Effector memory CD8-positive, alpha-beta T cell (primary cell): Measurements from ENCODE around the gene BHMT2.

Experiments
- ATAC-seq: fragments of 150-1000 bp; cut with Tn5 transposase; replicated peaks from 2 replicates; pipeline ENCODE4 v1.10.0; 2021; ENCODE audit warnings: mild to moderate bottlenecking, moderate library complexity
- DNase-seq, 3 experiments: peaks; one replicate each; pipeline ENCODE4 v3.0.0; 2021
- H3K27ac Mint-ChIP-seq, 2 donors: one replicate each; pipeline ENCODE4 v1.8.0; 2022; ENCODE audit warnings: mild to moderate bottlenecking in 2 of 2, mixed read lengths in 2 of 2, moderate library complexity in 2 of 2
- H3K27me3 Mint-ChIP-seq, 2 donors: one replicate each; pipeline ENCODE4 v1.8.0; 2022; ENCODE audit warnings: mixed read lengths in 2 of 2
- H3K36me3 Mint-ChIP-seq: one replicate; pipeline ENCODE4 v1.8.0; 2022; ENCODE audit warnings: mild to moderate bottlenecking, moderate library complexity, mixed read lengths; ENCODE audit not compliant: insufficient read depth
- H3K4me1 Mint-ChIP-seq, 2 donors: one replicate each; pipeline ENCODE4 v1.8.0; 2022; ENCODE audit warnings: low read depth in 2 of 2, mixed read lengths in 2 of 2
- H3K4me3 Mint-ChIP-seq, 2 donors: one replicate each; pipeline ENCODE4 v1.8.0; 2022; ENCODE audit warnings: mild to moderate bottlenecking in 2 of 2, mixed read lengths in 2 of 2, moderate library complexity in 2 of 2
- H3K9me3 Mint-ChIP-seq, 2 donors: one replicate each; pipeline ENCODE4 v1.8.0; 2022; ENCODE audit warnings: mixed read lengths in 2 of 2

BHMT2 gene

DNA sequence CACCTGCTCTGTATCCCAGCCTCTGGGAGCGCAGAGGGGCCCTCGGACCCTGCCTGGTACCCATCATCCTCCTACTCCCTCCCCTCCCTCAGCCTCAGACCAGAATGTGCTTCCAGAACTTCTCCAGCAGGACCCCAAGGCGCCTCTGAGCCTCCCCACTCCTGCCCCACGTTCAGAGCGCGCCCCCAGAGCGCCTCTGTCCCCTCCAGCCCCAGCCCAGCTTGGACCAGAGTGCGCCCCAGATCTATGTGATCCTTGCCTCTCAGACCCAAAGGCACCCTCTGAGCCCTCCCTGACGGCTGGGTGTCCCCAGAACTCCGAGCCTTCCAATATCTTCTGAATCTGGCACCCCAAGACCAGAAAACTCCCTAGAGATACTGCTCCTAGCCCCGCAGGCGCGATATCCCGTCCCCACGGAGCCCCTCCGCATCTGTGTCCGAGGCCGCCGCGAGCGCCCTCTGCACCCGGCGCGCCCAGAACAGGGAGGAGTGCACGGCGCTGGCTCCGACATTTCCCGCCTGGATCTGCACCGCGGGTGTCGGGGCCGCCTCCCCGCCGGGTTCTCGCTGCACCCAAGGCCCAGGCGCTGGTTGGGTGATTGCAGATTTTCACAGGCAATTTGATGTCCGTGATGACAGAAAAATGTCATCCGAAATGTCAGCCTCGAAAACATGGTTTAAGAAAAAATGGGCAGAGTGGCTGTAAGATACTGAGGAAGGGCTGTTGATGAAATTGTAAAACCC lies 42.6 kb downstream of the BHMT2 start:
- peaks cover 0 to 2% of the 10 kb centered on the region in 2 donors for H3K4me1 Mint-ChIP-seq
- no peak overlapping the region for H3K4me3 Mint-ChIP-seq
- no peak for ATAC-seq
- H3K27ac Mint-ChIP-seq: no peak overlapping the region
- no peaks in the 10 kb centered on the region for H3K9me3 Mint-ChIP-seq
- no peak for DNase-seq
- no peaks in the 10 kb centered on the region for H3K36me3 Mint-ChIP-seq
- peaks cover 55 to 65% of the 10 kb centered on the region in 2 donors for H3K27me3 Mint-ChIP-seq

GRCh38 chr5:79112703-79113058 lies 43.1 kb downstream of the BHMT2 start:
- Mint-ChIP-seq H3K27ac (no peak overlapping the region), H3K36me3 (no peaks in the 10 kb centered on the region), H3K4me1 (peaks cover 0 to 2% of the 10 kb centered on the region in 2 donors), H3K4me3 (no peak overlapping the region), H3K9me3 (no peaks in the 10 kb centered on the region), H3K27me3 (peaks cover 50 to 60% of the 10 kb centered on the region in 2 donors)
- ATAC-seq (no peak), DNase-seq (no peak)

DNA sequence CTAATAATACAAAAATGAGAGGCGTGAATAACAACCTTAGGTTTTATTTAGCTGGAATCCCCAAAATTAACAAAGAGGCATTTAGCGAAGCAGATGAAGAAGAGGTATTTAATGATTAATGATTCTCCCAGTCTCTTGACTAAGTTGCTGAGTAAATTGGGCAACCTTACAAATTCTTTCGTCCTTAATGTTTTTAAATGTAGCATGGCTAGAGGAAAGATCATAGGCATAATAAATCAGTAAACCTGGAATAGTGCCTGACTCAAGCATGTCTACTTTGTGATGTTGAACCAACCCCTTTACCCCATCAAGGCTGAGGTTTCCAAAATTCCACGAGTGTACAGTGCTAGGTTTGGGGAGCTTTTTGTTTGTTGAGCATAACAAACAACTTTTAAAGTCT lies 49.9 kb downstream of the BHMT2 start:
- Mint-ChIP-seq H3K27me3 (peaks cover 15 to 17% of the 10 kb centered on the region in 2 donors), H3K27ac (no peak overlapping the region), H3K9me3 (no peaks in the 10 kb centered on the region), H3K4me1 (no peaks in the 10 kb centered on the region), H3K4me3 (no peak overlapping the region), H3K36me3 (peaks cover 2% of the 10 kb centered on the region)
- no peak for DNase-seq
- no peak for ATAC-seq

- no peaks in the 10 kb centered on the region for H3K9me3 Mint-ChIP-seq
- H3K27me3 Mint-ChIP-seq: peaks cover 11 to 17% of the 10 kb centered on the region in 2 donors
- H3K36me3 Mint-ChIP-seq: peaks cover 2% of the 10 kb centered on the region
- H3K4me1 Mint-ChIP-seq: no peaks in the 10 kb centered on the region
- DNase-seq (no peak), ATAC-seq (no peak)
- no peak overlapping the region for H3K27ac Mint-ChIP-seq
- H3K4me3 Mint-ChIP-seq: no peak overlapping the region
These were observed 50.7 kb downstream of the BHMT2 start for GRCh38 chr5:79120221-79120620.

- H3K27ac Mint-ChIP-seq: no peak overlapping the region
- H3K4me1 Mint-ChIP-seq: no peaks in the 10 kb centered on the region
- DNase-seq: no peak
- H3K36me3 Mint-ChIP-seq: peaks cover 2% of the 10 kb centered on the region
- no peak overlapping the region for H3K4me3 Mint-ChIP-seq
- peaks cover 9 to 17% of the 10 kb centered on the region in 2 donors for H3K27me3 Mint-ChIP-seq
- no peak for ATAC-seq
- H3K9me3 Mint-ChIP-seq: no peaks in the 10 kb centered on the region
These were observed 53.4 kb downstream of the BHMT2 start for GRCh38 chr5:79122973-79123372.

DNA sequence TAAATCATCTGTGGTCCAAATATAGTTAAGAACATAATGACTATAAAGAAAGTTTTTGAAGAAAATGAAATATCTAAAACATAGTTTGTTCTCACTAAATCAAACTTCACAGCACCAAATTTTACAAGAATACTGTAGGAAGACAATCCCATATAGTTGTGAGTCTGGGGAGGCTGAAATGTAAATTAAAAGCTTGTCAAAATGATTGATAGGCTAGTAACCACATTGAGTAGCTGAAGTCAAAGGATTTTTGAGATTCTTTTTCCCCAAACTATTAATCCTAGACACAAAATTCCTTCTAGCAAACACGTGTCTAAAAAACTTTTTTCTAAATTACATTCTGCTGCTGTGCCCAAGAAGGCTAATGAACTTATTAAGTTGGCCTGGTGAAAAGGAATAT lies 55.0 kb downstream of the BHMT2 start:
- Mint-ChIP-seq H3K36me3 (peaks cover 4% of the 10 kb centered on the region), H3K27ac (no peak overlapping the region), H3K4me1 (no peaks in the 10 kb centered on the region), H3K4me3 (no peak overlapping the region), H3K9me3 (no peaks in the 10 kb centered on the region), H3K27me3 (peaks cover 0 to 4% of the 10 kb centered on the region in 2 donors)
- DNase-seq (no peak), ATAC-seq (no peak)

GRCh38 chr5:79130781-79131180 lies 61.2 kb downstream of the BHMT2 start:
- peaks cover 2% of the 10 kb centered on the region for H3K36me3 Mint-ChIP-seq
- H3K27me3 Mint-ChIP-seq: peaks cover 6 to 9% of the 10 kb centered on the region in 2 donors
- DNase-seq (no peak), ATAC-seq (no peak)
- peaks cover 8 to 9% of the 10 kb centered on the region in 2 donors for H3K4me1 Mint-ChIP-seq
- H3K4me3 Mint-ChIP-seq: no peak overlapping the region
- H3K9me3 Mint-ChIP-seq: no peaks in the 10 kb centered on the region
- H3K27ac Mint-ChIP-seq: no peak overlapping the region

- ATAC-seq (peak; percentile 68), DNase-seq (no peak)
- Mint-ChIP-seq H3K27me3 (peaks cover 6 to 9% of the 10 kb centered on the region in 2 donors), H3K9me3 (no peaks in the 10 kb centered on the region), H3K4me1 (peaks cover 8 to 9% of the 10 kb centered on the region in 2 donors), H3K27ac (peak overlapping the region; percentile 62 to 78), H3K36me3 (peaks cover 2% of the 10 kb centered on the region), H3K4me3 (peak overlapping the region; percentile 60 to 76)
These were observed 63.6 kb downstream of the BHMT2 start for GRCh38 chr5:79133121-79133656.

DNA sequence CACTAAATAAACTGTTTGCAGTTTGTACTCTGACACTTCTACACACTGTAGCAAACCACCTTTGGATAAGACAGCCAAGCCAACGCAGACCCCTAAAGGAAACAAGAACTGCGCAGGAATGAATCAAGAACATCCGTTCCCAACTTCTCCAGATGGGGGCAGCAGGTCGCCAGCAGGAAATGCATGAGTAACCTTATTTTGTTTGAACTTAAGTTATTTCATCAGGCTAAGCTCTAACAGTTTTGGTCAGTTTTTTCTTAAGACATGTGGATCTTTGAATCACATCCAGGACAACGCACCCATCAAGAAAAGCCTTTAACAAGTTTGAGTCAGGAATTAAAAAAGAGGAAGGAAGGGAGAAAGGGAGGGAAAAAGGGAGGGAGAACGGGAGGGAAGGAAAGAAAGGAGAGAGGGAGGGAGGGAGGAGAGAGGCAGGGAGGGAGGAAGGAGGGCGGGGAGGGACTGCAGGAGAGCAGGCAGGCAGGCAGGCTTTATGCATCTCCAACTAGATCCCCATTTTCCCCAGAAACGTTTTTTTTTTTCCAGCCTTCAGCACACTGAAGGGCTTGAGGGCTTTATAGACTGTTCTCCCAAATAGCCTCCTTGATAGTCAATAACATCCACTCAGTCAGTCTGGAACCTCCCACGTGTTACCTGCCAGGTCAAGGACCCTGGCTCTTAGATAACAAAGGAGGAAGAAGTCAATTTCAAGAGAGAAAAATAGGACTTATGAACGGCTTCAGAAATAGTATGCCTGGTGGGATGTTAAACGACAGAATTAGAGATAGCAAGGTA lies 64.3 kb downstream of the BHMT2 start:
- peaks cover 8 to 9% of the 10 kb centered on the region in 2 donors for H3K4me1 Mint-ChIP-seq
- H3K27me3 Mint-ChIP-seq: peaks cover 6 to 9% of the 10 kb centered on the region in 2 donors
- peak overlapping the region; percentile 60 to 76 for H3K4me3 Mint-ChIP-seq
- no peaks in the 10 kb centered on the region for H3K9me3 Mint-ChIP-seq
- ATAC-seq (peak; percentile 83), DNase-seq (peak; percentile 40 to 60 (median 43))
- peaks cover 2% of the 10 kb centered on the region for H3K36me3 Mint-ChIP-seq
- H3K27ac Mint-ChIP-seq: peak overlapping the region; percentile 62 to 78

GRCh38 chr5:79135790-79136553 lies 66.4 kb downstream of the BHMT2 start:
- no peak for ATAC-seq
- H3K36me3 Mint-ChIP-seq: no peaks in the 10 kb centered on the region
- H3K27me3 Mint-ChIP-seq: peaks cover 9 to 11% of the 10 kb centered on the region in 2 donors
- no peak overlapping the region for H3K4me3 Mint-ChIP-seq
- no peak for DNase-seq
- no peak overlapping the region for H3K27ac Mint-ChIP-seq
- peaks cover 0 to 1% of the 10 kb centered on the region in 2 donors for H3K9me3 Mint-ChIP-seq
- peaks cover 8 to 9% of the 10 kb centered on the region in 2 donors for H3K4me1 Mint-ChIP-seq

- no peak for DNase-seq
- no peak overlapping the region for H3K27ac Mint-ChIP-seq
- peaks cover 9 to 11% of the 10 kb centered on the region in 2 donors for H3K27me3 Mint-ChIP-seq
- H3K4me1 Mint-ChIP-seq: peaks cover 8 to 9% of the 10 kb centered on the region in 2 donors
- H3K4me3 Mint-ChIP-seq: no peak overlapping the region
- ATAC-seq: no peak
- peaks cover 0 to 1% of the 10 kb centered on the region in 2 donors for H3K9me3 Mint-ChIP-seq
- no peaks in the 10 kb centered on the region for H3K36me3 Mint-ChIP-seq
These were observed 67.1 kb downstream of the BHMT2 start for GRCh38 chr5:79136618-79137017.
